Stomach smooth muscle (tissue), 2 donors: ENCODE measurements around the gene STK4.

Experiments used
- H3K27ac ChIP-seq: one replicate; pipeline ENCODE4 v1.7.0; 2013; ENCODE audit warnings: mild to moderate bottlenecking, low read length, inconsistent platforms
- H3K27me3 ChIP-seq, 2 donors: one replicate each; pipeline ENCODE4 v1.7.0; 2013; ENCODE audit warnings: low read length in 2 of 2; ENCODE audit not compliant: insufficient read depth in 2 of 2, control insufficient read depth in 1 of 2
- H3K36me3 ChIP-seq, 2 donors: one replicate each; pipeline ENCODE4 v1.7.0; 2013; ENCODE audit warnings: low read length in 2 of 2; ENCODE audit not compliant: control insufficient read depth in 2 of 2, insufficient read depth in 2 of 2
- H3K4me1 ChIP-seq: one replicate; pipeline ENCODE4 v1.7.0; 2013; ENCODE audit warnings: low read length; ENCODE audit not compliant: control insufficient read depth, insufficient read depth
- H3K4me3 ChIP-seq, 2 donors: one replicate each; pipeline ENCODE4 v1.7.0; 2013; ENCODE audit warnings: low read length in 2 of 2
- H3K9ac ChIP-seq, 2 donors: one replicate each; pipeline ENCODE4 v1.7.0; 2013; ENCODE audit warnings: low read length in 2 of 2, mild to moderate bottlenecking in 1 of 2
- H3K9me3 ChIP-seq, 2 donors: one replicate each; pipeline ENCODE4 v1.7.0; 2013; ENCODE audit warnings: low read length in 2 of 2; ENCODE audit not compliant: control insufficient read depth in 2 of 2
- donor health status: healthy.
- donor health status: Pancreatic carcinoma.

Gene STK4

DNA sequence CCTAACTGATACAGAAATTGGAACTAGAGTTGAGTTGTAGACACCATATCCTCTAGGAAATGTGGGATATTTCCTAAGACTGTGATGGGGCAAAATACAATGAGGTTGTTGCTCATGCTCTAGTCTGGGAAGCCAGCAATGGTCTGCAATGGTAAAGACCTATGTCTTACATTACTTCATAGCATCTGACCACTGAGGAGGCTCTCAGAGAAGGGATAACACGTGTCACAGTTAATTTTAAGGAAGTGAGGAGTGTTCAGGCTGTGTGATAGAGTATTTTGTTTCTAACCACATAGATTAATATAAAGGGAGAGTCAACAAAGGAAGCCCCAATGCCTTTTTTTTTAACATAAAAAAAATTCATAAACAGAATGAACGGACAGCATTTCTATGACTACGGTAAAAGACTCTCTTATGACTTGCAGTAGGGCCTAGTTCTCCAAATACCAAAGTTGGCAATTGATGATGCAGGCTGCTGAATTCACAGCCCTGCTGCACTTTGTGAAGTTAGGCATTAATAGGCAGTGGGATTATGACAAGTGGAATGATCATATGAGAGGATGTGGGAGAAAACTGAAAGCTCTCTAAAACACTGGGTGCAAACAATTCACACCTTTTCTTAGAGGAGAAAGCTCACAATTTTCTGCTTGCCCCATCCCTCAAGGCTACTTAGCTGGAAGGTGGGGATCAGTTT lies 120.9 kb downstream of the STK4 start:
- H3K27me3 ChIP-seq, result no peaks in the 10 kb centered on the region
- no peaks in the 10 kb centered on the region for H3K9me3 ChIP-seq
- no peak overlapping the region for H3K27ac ChIP-seq
- no peak overlapping the region for H3K4me3 ChIP-seq
- no peak overlapping the region for H3K9ac ChIP-seq
- peaks cover 0 to 3% of the 10 kb centered on the region in 2 donors for H3K36me3 ChIP-seq
- H3K4me1 ChIP-seq, result no peaks in the 10 kb centered on the region

DNA sequence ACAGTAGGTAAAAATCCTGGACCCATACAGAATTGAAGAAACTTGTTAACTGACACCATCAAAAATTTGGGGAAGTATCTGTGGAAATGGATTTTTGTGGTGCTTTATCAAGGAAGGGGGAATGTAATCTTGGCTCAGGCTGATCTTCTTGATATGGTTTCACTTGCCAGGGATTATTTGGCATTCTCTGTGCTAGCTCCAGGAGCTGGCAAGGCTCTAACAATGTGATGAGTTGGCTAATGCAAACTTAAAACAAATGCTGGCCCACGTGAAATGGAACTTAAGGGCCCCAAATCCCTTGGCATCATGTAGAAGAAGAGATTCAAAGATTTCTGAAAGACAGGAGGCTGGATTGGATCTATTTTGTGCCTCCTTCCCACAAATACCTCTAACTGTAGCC lies 121.5 kb downstream of the STK4 start:
- Histone ChIP-seq H3K9me3 (no peaks in the 10 kb centered on the region), H3K9ac (no peak overlapping the region), H3K4me3 (no peak overlapping the region), H3K36me3 (no peaks in the 10 kb centered on the region), H3K4me1 (no peaks in the 10 kb centered on the region), H3K27ac (no peak overlapping the region), H3K27me3 (no peaks in the 10 kb centered on the region)

DNA sequence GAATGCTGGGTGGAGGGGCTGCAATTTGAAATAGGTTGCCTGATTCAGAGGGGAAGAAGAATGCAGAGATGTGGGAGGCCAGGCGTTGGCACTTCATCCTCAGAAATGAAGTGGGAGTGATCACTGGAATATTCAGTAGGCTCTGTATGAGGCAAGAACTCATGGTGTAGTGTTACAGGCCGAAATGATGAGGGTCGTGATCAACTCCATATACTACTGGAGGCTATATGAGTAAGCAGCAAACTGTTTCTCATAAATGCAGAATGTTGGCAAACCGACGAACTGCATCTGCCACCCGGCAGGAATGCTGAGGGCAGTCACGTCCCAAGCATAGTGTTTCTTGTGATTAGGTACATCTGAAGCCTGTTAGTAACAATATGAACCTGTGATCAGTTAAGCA lies 121.9 kb downstream of the STK4 start:
- Histone ChIP-seq H3K27ac (no peak overlapping the region), H3K9me3 (no peaks in the 10 kb centered on the region), H3K4me3 (no peak overlapping the region), H3K27me3 (no peaks in the 10 kb centered on the region), H3K4me1 (no peaks in the 10 kb centered on the region), H3K9ac (no peak overlapping the region), H3K36me3 (no peaks in the 10 kb centered on the region)

DNA sequence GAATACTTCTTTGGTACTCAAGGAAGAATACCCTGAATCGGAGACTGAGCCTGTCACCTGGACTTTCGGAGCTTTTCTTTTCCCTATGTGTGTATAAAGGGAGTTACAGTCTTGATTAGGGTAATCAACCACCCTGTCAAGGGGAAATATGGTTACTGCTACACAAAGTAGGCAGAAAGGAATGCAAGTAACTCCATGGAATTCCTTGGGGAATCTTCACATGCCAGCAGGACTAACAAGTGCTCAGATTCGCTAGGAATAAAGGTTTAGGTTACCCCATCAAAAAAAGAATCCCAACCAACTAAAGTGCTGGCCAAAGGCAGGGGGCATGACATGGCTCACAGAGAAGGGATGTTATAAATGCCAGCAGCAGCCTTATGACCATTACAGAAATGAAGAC lies 124.2 kb downstream of the STK4 start:
- Histone ChIP-seq H3K36me3 (no peaks in the 10 kb centered on the region), H3K27me3 (no peaks in the 10 kb centered on the region), H3K9me3 (no peaks in the 10 kb centered on the region)

DNA sequence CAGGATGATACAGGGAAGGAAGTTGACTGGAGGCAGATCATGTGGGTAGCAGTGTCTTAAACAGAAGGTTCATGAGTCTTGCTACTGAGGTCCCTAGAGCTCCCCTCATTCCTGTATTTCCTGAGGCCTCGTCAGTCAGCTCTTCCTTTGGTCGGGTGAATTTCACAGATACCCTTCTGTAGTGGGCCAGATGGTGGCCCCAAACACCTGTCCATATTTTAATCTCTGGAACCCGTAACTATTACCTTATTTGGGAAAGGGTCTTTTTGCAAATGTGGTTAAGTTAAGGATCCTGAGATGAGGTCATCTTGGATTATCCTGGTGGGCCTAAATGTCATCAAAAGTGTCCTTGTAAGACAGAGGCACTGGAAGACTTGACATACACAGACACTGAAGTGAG lies 125.1 kb downstream of the STK4 start:
- no peak overlapping the region for H3K27ac ChIP-seq
- peaks cover 4 to 5% of the 10 kb centered on the region in 2 donors for H3K27me3 ChIP-seq
- H3K36me3 ChIP-seq, result no peaks in the 10 kb centered on the region
- H3K9me3 ChIP-seq, result no peaks in the 10 kb centered on the region
- H3K4me3 ChIP-seq, result no peak overlapping the region
- no peaks in the 10 kb centered on the region for H3K4me1 ChIP-seq
- no peak overlapping the region for H3K9ac ChIP-seq

More for the DNA sequence above, 124.2 kb downstream of the STK4 start:
- H3K9ac ChIP-seq, result no peak overlapping the region
- no peaks in the 10 kb centered on the region for H3K4me1 ChIP-seq
- H3K4me3 ChIP-seq, result no peak overlapping the region
- no peak overlapping the region for H3K27ac ChIP-seq

DNA sequence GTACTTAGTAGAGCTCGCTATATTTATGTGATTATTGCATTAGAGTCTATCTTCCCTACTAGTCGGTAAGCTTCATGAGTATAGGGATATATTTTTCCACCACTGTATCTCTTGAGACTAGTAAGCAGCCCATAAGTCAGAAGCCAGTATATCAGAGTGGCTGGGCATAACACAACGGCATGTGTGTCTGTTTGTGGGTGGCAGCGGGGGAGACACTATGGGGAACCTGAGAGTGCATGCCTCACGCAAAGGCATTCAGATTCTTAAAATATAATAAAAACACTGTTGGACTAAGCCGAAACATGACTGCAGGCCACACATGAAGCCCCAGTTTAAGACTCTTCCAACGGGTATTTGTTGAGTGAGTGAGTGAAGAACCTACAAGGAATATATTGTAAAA lies 126.6 kb downstream of the STK4 start:
- H3K9ac ChIP-seq, result no peak overlapping the region
- H3K36me3 ChIP-seq, result no peaks in the 10 kb centered on the region
- H3K4me1 ChIP-seq, result peaks cover 4% of the 10 kb centered on the region
- H3K9me3 ChIP-seq, result no peaks in the 10 kb centered on the region
- H3K27me3 ChIP-seq, result peaks cover 16 to 20% of the 10 kb centered on the region in 2 donors
- H3K27ac ChIP-seq, result no peak overlapping the region
- H3K4me3 ChIP-seq, result no peak overlapping the region

DNA sequence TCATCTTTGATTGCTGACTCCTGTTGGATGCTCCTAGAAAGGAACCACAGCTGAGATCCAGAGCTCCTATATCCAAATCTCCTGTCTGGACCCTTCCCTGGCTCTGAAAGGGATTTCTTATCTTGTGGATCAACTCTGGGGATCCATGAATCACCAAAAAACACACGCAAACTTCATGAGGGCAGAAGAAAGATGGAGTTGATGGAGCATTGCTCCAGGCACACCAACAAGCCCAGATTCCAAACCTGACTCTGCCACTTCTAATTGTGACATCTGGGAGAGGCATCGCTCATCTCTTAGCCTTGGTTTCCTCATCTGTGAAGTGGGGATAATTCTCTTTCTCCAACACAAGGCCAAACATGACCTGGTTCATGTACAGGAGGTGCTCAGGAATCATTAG lies 127.9 kb downstream of the STK4 start:
- H3K36me3 ChIP-seq, result no peaks in the 10 kb centered on the region
- no peak overlapping the region for H3K9ac ChIP-seq
- H3K27ac ChIP-seq, result no peak overlapping the region
- peaks cover 28 to 33% of the 10 kb centered on the region in 2 donors for H3K27me3 ChIP-seq
- no peaks in the 10 kb centered on the region for H3K9me3 ChIP-seq
- H3K4me3 ChIP-seq, result no peak overlapping the region
- H3K4me1 ChIP-seq, result peaks cover 8% of the 10 kb centered on the region

DNA sequence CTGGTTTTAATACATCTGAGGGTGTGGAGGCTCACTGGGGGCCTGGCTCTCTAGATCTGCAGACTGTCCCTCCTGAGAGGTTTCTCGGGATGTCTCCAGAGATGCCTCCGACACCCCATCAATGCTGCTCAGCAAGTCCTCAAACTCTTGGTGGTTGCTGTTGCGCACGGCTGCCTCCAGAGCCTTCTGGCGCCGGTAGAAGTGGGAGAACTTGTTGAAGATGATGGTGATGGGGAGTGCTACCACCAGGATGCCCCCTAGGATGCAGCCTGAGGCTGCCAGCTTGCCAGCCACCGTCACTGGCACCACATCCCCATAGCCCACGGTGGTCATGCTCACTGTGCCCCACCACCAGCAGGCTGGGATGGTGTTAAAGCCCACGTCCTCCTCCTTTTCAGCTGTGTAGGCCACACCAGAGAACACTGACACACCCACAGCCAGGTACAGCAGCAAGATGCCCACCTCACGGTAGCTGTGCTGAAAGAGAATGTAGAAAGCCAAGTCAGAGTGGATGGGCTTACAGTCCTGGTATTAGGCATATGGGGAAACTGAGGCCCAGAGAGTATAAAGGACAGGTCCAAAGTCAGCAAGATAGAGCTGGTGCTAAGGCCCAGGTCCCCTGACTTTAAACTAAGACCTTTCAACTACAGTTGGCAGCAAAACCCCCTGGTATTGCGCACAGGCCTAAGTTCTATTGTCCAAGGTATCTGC lies 128.7 kb downstream of the STK4 start:
- H3K9ac ChIP-seq, result no peak overlapping the region
- H3K36me3 ChIP-seq, result no peaks in the 10 kb centered on the region
- peaks cover 35% of the 10 kb centered on the region in 2 donors for H3K27me3 ChIP-seq
- no peak overlapping the region for H3K27ac ChIP-seq
- no peaks in the 10 kb centered on the region for H3K9me3 ChIP-seq
- H3K4me1 ChIP-seq, result peaks cover 8% of the 10 kb centered on the region
- no peak overlapping the region for H3K4me3 ChIP-seq

DNA sequence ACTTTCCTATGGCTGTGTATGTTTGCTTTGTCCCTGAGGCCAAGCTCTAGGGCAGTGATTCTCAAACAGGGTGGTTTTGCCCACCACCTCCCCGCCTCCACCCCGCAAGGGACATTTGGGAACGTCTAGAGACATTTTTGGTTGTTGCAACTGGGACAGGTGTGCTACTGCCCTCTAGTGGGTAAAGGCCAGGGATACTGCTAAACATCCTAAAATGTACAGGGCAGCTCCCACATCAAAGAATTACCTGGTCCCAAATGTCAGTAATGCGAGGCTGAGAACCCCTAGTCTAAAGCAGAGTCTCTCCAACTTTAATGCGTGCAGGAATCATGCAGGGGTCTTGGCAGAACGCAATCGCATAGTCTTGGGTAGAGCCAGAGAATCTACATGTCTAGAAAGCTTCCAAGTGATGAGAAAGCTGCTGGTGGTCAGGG lies 129.5 kb downstream of the STK4 start:
- H3K9ac ChIP-seq, result no peak overlapping the region
- H3K27me3 ChIP-seq, result peaks cover 39 to 43% of the 10 kb centered on the region in 2 donors
- no peak overlapping the region for H3K4me3 ChIP-seq
- no peaks in the 10 kb centered on the region for H3K9me3 ChIP-seq
- H3K27ac ChIP-seq, result no peak overlapping the region
- H3K36me3 ChIP-seq, result no peaks in the 10 kb centered on the region
- H3K4me1 ChIP-seq, result peaks cover 8% of the 10 kb centered on the region

DNA sequence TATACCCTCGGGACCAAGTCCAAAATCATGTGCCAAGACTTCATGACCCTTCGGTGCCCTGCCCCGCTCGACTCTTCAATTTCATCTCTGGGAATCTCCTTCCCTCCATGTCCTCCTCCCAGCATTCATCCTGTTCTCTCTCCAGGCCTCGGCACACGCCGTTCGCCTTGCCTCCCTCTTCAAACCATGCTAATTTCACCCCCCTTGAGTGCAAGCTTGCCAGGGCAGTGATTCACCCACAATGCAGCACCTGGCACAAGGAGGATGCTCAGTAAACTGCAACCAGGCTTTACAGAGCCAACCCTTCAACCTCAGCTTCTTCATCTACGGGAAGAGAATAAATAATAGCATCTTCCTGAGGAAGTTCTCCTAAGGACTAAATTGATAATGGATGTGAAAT lies 130.5 kb downstream of the STK4 start:
- Histone ChIP-seq H3K36me3 (no peaks in the 10 kb centered on the region), H3K4me1 (peaks cover 8% of the 10 kb centered on the region), H3K27ac (no peak overlapping the region), H3K9ac (no peak overlapping the region), H3K4me3 (no peak overlapping the region), H3K27me3 (peaks cover 45 to 51% of the 10 kb centered on the region in 2 donors), H3K9me3 (no peaks in the 10 kb centered on the region)

DNA sequence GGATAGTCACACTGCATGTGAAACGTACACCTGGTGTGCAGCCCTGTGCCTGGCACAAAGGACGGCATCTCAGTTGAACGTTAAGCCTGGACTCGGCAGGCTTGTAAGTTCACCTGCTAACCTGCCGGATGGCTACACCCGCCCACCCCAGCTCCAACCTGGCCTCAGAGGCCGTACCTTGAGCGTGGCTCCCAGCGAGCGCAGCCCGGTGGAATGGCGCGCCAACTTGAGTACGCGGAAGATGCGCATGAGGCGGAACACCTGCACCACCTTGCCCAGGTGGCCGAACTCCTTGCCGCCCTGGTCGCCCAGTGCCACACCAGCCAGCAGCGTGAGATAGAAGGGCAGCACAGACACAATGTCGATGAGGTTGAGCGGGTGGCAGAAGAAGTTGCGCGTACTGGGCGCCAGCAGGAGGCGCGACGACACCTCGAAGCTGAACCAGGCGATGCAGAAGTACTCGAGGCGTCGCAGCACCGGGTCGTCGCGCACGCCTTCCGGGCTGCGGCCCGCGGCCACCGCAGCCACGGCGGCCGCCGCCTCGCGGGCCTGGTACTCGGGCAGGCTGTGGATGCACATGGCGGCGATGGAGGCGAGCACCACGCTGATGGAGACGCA lies 131.3 kb downstream of the STK4 start:
- no peaks in the 10 kb centered on the region for H3K9me3 ChIP-seq
- H3K4me3 ChIP-seq, result peak overlapping the region in 1 of 2 donors; percentile 29
- no peaks in the 10 kb centered on the region for H3K36me3 ChIP-seq
- no peak overlapping the region for H3K9ac ChIP-seq
- peaks cover 8% of the 10 kb centered on the region for H3K4me1 ChIP-seq
- peaks cover 45 to 51% of the 10 kb centered on the region in 2 donors for H3K27me3 ChIP-seq
- no peak overlapping the region for H3K27ac ChIP-seq
